HG02763 (cell line): Measurements from ENCODE around the gene CROCC.
"Not testable (repeated sequence)": the region's sequence is repeated elsewhere in the genome, so short reads cannot be mapped to it uniquely, and the experiment has no call there.

Experiments used
- ATAC-seq: cut with Tn5 transposase; IDR thresholded peaks from one replicate; pipeline ENCODE4 v1.9.1; 2021; ENCODE audit warnings: mild to moderate bottlenecking, moderate library complexity; ENCODE audit not compliant: unreplicated experiment

CROCC gene

DNA sequence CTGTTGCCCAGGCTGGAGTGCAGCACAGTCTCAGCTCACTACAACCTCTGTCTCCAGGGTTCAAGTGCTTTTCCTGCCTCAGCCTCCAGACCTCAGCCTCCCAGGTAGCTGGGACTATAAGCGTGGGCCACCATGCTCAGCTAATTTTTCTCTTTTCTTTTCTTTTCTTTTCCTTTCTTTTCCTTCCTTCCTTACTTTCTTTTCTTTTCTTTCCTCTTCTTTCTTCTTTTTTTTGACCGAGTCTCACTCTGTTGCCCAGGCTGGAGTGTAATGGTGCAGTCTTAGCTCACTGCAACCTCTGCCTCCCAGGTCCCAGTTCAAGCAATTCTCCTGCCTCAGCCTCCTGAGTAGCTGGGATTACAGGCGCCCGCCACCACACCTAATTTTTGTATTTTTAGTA is 42.4 kb downstream of the CROCC start:
- not testable (repeated sequence) for ATAC-seq

DNA sequence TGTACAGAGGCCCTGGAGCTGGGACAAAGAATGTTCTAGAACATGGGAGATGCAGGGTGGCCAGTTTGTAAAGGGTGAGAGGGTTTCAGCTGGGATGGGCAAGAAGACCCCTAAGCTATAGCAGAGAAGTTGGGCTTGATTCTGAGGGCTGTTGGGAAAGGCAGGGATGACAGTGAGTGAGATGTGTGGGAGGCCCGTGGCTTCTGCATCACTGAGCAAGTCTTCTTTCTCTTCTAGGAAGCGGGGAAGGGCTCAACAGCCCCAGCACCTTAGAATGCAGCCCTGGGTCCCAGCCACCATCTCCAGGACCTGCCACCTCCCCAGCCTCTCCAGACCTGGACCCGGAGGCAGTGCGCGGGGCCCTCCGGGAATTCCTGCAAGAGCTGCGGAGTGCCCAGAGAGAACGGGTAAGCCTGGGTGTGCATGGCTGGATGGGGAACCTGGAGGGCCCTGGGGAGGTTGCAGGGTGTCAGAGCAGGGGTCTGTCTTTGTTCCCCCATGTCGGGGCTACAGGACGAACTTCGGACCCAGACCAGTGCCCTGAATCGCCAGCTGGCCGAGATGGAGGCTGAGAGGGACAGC is 43.8 kb downstream of the CROCC start:
- no peak for ATAC-seq

DNA sequence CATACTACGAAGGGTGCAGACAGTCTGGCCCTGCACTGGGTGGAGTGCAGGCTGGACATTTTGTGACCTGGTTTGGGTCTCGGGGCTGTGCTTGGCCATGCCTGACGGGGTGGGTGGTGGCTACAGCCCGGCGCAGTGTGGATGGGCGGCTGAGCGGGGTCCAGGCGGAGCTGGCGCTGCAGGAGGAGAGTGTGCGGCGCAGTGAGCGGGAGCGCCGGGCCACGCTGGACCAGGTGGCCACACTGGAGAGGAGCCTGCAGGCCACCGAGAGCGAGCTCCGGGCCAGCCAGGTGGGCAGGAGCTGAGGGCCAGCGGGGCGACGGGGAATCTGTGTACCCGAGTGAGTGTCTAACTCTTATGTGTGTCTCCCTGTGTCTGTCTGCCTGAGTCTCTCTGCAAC is 44.6 kb downstream of the CROCC start:
- ATAC-seq = no peak

DNA sequence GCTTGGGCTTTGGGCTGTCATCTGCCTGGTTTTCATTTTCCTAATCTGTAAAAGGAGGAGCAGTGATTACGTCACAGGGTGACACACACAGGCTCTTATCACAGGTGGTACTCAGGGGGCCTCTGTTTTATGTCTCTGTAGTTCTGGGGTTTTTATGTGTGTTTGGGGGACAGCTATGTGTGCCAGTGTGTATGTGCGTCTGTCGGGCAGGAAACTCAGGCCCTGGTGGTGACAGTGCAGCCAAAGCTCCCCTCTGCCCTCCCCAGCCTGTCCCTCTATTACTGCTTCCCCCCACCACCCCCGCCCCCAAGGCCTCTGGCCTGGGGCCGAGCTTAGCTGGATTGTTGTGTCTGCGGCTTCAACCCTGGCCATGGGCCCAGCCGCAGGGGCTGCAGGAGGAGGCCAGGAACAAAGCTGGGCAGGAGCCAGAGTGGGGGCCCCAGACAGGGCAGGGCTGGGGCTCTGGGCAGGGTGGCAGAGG is 45.4 kb downstream of the CROCC start:
- no peak for ATAC-seq

DNA sequence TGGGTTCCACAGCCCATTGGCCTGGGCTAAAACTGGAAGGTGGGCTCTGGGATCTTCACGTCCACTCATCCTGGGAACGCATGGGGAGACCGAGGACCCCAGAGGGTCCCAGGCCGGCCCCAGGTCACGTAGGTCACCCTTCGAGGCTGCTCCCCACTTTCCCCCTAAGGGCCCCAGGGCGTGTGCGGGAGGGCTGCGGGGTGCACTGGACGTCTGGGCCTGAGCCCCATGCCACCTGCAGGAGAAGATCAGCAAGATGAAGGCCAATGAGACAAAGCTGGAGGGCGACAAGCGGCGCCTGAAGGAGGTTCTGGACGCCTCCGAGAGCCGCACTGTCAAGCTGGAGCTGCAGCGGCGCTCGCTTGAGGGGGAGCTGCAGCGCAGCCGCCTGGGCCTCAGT is 46.2 kb downstream of the CROCC start:
- ATAC-seq = no peak

DNA sequence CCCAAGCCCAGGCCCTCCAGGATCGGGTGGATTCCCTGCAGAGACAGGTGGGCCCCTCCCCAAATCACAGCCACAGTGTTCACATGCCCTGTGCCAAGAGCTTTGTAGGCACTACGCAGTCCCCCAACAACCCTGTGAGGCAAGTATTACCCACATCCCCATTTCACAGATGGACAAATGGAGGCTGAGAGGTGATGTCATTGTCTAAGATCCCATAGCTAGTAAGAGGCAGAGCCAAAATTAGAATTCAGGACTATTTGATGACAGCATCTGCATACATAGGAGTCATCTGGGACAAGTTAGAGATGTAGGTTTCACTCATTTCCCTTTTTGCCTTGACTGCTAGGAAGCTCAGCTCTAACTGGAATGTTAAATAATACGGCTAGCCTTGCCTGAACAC is 46.6 kb downstream of the CROCC start:
- ATAC-seq = no peak

DNA sequence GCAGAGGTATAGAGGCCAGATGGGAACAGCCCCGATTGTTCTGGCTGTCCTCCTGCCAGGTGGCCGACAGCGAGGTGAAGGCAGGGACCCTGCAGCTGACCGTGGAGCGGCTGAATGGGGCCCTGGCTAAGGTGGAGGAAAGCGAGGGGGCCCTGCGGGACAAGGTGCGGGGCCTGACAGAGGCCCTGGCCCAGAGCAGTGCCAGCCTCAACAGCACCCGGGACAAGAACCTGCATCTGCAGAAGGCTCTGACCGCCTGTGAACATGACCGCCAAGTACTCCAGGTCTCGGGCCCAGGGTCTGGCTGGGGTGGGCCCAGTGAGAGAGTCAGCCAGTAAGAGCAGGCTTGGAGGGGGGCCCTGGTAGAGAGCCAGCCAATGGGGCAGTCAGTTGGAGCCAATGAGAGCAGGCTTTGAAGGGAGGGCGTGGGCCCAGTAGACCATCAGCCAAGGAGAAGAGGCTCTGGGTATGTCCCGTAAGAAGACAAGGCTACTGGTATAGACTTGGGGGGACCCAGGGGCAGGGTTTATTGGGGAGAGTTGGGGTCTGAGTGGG is 47.4 kb downstream of the CROCC start:
- no peak for ATAC-seq

DNA sequence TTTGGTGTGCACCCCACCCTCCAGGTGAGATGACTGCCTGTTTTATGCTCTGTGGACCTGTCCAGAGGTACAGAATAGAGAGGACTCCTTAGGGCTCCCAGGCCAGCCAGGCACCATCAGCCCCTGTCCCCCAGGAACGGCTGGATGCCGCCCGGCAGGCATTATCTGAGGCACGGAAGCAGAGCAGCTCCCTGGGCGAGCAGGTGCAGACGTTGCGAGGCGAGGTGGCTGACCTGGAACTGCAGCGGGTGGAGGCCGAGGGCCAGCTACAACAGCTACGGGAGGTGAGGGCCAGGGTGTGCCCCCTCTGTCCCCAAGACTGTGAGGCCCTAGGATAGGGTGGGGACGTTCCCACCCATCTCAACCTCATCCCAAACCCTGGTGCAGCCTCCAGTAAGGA is 47.9 kb downstream of the CROCC start:
- no peak for ATAC-seq

DNA sequence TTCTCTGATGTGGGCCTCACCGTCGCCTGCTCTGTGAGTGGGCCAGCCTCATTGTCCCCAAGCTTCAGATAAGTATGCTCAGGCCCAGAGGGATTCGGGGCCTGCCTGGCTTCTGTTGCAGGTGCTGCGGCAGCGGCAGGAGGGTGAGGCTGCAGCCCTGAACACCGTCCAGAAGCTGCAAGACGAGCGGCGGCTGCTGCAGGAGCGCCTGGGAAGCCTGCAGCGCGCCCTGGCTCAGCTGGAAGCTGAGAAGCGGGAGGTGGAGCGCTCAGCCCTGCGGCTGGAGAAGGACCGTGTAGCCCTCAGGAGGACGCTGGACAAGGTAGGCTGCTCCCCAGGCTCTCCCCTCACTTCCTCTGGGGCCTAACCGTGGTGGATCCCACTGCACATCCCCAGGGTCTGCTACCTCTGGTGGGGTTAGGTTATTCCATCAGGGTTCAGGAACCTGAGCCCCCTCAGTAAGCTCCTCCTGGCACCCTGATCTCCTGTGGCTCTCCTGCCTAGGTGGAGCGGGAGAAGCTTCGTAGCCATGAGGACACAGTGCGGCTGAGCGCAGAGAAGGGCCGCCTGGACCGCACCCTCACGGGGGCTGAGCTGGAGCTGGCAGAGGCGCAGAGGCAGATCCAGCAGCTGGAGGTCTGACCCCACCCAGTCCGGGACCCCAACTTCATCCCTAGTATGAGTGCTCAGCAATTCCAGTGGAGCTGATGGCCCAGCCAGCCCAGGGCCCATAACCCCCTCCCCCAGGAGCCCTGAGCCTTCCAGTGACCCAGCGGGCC is 48.6 kb downstream of the CROCC start:
- ATAC-seq = no peak

DNA sequence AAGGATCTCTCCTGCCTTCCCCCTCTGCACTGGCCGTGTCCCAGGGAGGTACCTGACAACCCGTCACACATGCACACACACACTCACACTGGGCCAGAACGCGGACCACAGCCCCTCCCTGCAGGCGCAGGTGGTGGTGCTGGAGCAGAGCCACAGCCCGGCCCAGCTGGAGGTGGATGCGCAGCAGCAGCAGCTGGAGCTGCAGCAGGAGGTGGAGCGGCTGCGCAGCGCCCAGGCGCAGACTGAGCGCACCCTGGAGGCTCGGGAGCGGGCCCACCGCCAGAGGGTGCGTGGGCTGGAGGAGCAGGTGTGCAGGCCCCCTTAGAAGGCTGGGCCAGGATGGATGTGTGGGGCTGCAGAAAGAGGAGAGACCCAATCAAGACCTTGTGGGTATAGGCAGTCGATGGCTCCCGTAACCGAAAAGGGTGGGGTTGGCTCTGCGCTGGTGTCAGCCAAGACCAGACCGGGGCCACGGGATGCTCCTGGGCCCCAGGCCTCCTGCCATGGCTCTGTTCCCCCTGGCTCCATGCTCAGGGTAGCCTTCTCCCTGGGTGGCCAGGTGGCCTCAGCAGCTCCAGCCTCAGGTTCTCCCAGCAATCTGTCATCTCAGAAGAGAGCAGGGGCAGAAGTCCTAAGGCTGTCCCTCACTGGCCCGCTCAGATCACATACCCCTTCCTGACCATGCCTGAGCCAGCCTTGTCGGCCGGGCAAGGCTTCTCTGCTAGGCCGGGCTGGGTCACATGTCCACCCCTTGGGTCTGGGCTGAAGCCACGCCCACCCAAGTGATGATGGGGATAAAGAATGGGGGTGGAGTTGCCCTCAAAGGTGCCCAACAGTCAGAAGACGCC is 49.8 kb downstream of the CROCC start:
- no peak for ATAC-seq

DNA sequence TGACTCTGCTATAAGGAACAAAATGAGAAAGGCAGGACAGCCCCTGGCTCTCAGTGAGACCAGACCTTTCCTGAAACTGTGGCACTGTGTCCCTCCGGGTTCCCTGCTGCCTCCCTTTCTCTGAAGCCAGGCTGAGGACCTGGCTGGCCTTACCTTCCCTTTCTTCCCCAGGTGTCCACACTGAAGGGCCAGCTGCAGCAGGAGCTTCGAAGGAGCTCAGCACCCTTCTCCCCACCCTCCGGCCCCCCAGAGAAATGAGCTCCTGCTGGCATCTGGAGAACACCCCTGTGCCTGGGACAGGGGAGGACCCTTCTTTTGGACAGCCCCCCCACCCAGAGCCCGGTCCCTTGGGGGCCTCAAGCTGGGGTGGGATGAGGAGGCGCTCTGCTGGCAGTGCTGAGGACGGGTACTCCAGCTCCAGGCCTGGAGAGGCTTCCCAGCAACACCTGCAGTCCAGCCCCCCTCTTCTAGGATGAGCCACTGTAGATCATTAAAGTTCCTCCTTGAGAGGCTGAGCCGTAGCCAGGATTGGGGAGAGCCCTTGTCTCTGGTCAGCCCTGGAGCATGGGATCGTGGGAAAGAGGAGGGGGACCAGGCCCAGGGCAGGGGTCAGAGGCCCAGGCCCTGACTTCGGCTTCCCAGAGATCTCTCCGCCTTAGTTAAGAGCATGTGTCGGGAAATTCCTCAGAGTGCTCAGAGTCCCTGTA is 50.6 kb downstream of the CROCC start:
- ATAC-seq = no peak

DNA sequence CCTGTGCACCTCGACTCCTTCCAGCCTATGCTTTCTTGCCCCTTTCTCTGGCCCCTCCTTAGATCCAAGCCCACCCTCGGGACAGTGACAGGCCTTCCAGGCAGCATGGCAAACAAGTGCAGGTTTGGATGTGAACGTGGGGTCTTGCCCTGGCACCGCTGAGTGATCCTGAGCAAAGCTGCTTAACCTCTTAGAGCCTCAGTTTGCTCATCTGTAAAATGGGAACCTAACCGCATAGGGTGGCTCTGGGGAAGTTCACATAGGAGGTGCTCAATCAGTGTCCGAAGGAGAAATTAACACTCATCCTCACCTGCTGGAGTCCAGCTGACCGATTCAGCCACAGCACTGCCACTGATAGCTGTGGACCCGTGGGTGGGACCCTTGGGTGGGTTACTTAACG is 51.5 kb downstream of the CROCC start:
- no peak for ATAC-seq

DNA sequence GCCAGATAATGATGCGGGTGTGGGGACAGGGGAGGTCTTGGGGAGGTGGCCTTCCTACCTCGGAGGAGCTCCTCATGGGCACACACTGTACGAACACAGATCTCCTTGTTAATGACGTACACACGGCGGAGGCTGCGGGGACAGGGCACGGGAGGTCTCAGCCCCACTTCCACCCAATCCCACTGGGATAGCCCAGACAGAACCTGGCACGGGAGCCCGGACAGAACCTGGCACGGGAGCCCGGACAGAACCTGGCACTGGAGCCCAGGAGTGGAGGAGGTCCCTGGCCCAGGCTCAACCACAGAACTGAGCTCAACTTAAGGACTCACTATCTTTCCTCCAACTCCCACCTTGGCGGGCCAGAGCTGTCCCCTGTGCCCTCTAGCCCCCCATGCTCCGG is 53.5 kb downstream of the CROCC start:
- ATAC-seq = no peak

DNA sequence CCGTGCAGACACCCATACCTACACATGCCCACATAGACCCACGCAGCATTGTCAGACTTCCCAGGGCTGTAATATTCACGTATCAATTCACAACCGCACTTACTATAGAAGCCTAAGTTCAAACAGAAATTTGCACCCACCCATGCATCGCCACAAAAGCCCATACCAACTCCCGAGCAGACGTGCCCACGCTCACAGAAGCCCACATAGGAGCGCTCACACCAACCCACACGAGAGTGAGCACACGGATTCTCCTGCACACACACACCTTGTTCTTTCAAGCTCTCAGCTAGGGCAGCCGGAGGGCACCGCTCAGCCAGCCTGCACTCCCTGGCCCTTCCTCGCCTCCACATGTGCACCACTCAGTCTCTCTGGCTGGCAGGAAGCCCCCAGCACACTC is 54.1 kb downstream of the CROCC start:
- no peak for ATAC-seq

DNA sequence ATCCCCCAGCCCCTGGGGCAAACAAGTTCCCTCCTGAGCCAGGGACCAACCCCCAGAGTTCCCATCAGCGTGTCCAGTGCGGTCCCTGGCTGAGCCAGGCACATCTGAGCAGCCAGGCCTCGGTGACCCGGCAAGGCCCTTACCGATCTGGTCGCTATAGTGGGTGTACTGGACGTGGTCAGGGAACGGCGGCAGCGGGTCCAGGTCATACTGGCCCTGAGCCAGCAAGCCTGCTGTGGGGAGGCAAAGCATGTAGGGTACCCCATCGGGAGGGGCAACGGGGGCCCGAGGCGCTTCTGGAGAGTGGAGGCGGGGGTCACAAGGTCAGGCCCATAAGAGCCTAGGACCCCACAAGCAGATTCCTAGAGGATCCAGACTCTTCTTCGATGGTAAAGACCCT is 55.2 kb downstream of the CROCC start:
- no peak for ATAC-seq

DNA sequence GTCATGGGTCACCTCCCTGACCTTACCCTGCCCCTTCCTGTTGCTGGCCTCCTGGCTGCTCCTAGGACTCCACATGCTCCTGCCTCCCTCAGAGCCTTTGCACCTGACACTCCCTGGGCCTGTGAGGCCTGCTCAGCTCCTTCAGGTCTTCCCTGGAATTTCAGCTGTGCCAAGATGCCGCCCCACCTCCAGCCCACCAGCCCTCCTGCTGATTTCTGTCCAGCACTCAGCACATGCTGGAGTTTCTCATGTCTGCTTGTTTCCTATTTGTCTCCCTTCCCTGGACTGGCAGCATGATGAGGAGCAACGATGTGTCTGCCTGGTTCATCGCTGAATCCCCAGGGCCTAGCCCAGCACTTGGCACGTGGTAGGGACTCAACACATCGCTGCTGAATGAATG is 55.6 kb downstream of the CROCC start:
- ATAC-seq = no peak

DNA sequence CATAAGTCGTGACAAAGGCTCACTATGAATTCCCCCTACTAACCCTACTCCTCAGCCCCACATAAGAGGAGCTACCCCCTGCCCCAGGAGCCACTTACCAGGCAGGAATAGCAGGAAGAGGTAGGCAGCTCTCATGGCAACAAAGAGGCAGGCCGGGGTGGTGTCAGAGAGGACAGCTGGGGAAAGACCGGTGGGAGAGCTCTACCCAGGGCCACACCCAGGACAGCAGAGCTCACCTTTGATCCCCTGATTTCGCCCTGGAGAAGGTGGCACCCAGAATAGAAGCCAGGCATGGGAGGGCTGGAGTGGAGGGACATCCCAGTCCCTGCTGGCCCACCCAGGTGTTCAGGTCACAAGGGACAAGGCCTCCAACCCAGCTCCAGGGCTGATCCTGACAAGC is 56.4 kb downstream of the CROCC start:
- no peak for ATAC-seq

DNA sequence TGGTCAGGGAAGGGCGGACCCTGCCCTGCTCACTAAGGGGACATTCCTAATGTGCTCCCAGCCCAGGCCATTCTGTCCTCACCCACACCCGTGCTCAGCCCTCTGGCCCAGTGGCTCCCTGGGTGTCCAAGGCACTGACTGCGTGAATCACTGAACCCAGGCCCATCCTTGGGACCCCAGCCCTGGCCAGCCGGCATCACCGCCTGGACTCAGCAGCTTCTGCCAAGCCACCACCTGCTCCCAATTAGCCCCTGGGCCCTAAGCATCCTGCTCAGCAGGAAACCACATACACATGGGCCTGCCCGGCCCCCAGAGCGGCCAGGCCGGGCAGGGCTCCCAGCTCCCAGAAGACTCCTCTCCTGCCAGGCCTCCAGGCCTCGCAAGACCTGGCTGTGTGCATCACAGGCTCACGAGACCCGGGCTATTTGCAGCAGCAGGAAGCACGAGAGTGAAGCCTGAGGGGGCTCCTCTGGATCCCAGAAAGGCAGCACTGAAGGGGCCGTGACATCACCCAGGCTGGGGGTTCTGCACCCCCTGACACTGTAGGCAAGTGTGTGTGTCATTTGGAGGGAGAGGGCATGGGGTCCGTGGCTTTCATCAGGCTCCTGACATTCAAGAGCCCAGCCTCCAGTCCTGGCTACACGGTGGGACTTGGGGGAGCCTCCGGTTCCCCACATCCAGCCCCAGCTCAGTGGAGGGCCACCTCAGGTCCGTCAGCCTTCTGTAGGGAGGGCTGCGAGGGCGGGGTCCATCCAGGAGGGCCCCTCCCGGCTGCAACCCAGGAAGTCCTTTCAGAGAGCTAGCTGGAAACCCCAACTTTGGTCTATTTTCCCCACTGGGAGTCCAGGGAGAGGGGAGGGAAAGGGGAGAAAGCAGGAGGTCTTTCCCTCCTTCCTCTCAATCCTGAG is 57.1 kb downstream of the CROCC start:
- ATAC-seq = no peak

DNA sequence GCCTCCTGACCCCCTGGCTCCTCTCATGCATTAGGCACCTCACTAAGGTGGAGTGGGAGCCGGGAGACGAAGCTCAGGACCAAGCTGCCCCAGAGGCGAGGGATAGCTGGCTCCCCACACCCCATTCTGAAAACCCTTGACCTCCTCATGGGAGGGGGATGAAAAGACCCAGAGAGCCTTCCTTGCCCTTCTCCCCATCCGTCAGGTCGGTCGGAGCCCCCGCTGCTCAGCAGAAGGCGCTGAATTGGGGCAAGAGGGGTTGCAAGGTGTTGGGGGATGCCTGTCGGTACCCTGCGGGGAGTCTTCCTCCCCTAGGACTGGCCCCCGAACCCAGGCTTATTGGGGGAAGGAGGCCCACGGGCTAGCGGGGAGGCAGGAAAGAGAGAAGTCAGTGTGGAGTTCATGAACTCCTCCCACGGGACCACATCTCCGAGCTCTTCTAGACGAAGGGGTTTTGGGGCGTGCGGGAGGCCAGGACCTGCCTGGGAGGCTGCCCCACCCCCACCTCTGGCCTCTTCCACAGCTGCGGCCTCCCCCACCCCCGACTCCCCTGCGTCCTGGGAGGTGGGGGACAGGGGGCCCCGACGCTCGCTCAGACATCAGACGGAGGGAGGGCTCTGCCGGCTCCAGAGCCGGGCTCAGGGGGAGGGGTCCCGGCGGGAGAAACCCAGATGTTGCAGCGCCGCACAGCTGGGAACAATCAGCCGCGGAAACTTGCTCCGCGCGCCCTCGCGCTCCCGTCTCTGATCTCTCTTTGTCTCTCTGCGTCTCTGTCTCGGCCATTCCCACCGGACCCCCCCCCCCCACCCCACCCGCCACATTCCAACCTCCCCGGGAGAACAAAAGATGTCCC is 58.0 kb downstream of the CROCC start:
- no peak for ATAC-seq
